CD8-positive, alpha-beta memory T cell (primary cell): Measurements from ENCODE around the gene SEPTIN10. TPM values are rescaled to one million over a fixed set of nuclear protein-coding genes. Genes with fewer than 3 reads are reported as not detected.
"Not testable (repeated sequence)": the region's sequence is repeated elsewhere in the genome, so short reads cannot be mapped to it uniquely, and the experiment has no call there.

ENCODE experiments used
- CTCF ChIA-PET: fragments of 350-600 bp; sonication (Branson Sonifier 250); formaldehyde crosslinking; loops from one replicate; lab custom pipeline; 2021; ENCODE audit warnings: antibody characterized with exemption; lab: Charles Lee
- POLR2A ChIA-PET: fragments of 350-600 bp; sonication (Branson Sonifier 250); formaldehyde crosslinking; loops from one replicate; lab custom pipeline; 2021; ENCODE audit warnings: antibody characterized with exemption; lab: Charles Lee
- DNase-seq, 5 donors: peaks; one replicate each; pipeline versions ENCODE4 v3.0.0 to v3.0.0-alpha.2; 2020 to 2022; ENCODE audit warnings: mixed read lengths in 1 of 5
- H3K27ac ChIP-seq: one replicate; pipeline ENCODE4 v1.7.0; 2013; ENCODE audit warnings: low read depth, mild to moderate bottlenecking, low read length, moderate library complexity
- H3K27me3 ChIP-seq: 2 replicates; pipeline ENCODE4 v1.7.0; 2013; ENCODE audit warnings: low read length, mild to moderate bottlenecking; ENCODE audit not compliant: insufficient read depth, poor library complexity, severe bottlenecking
- H3K36me3 ChIP-seq: 2 replicates; pipeline ENCODE4 v1.7.0; 2013; ENCODE audit warnings: mild to moderate bottlenecking, low read length, moderate library complexity; ENCODE audit not compliant: insufficient read depth
- H3K4me1 ChIP-seq: 2 replicates; pipeline ENCODE4 v1.7.0; 2013; ENCODE audit warnings: mild to moderate bottlenecking, low read length, moderate library complexity; ENCODE audit not compliant: insufficient read depth
- H3K4me3 ChIP-seq: 2 replicates; pipeline ENCODE4 v1.7.0; 2013; ENCODE audit warnings: mild to moderate bottlenecking, low read length
- H3K9me3 ChIP-seq: 2 replicates; pipeline ENCODE4 v1.7.0; 2013; ENCODE audit warnings: mild to moderate bottlenecking, low read length
- H3K27ac Mint-ChIP-seq, 8 donors: one replicate each; pipeline ENCODE4 v1.8.0; 2020 to 2021; ENCODE audit warnings: mixed read lengths in 8 of 8, mild to moderate bottlenecking in 6 of 8, inconsistent platforms in 3 of 8, moderate library complexity in 3 of 8
- H3K27me3 Mint-ChIP-seq, 2 donors: one replicate each; pipeline ENCODE4 v1.8.0; 2020 to 2021; ENCODE audit warnings: mixed read lengths in 2 of 2, mild to moderate bottlenecking in 1 of 2, moderate library complexity in 1 of 2
- H3K36me3 Mint-ChIP-seq, 3 donors: one replicate each; pipeline ENCODE4 v1.8.0; 2020 to 2021; ENCODE audit warnings: mixed read lengths in 3 of 3, inconsistent platforms in 1 of 3, mild to moderate bottlenecking in 1 of 3
- H3K4me1 Mint-ChIP-seq, 3 donors: one replicate each; pipeline ENCODE4 v1.8.0; 2020 to 2021; ENCODE audit warnings: mixed read lengths in 3 of 3, inconsistent platforms in 1 of 3, mild to moderate bottlenecking in 1 of 3
- H3K4me3 Mint-ChIP-seq, 7 donors: one replicate each; pipeline ENCODE4 v1.8.0; 2020 to 2021; ENCODE audit warnings: mixed read lengths in 7 of 7, mild to moderate bottlenecking in 6 of 7, moderate library complexity in 4 of 7, inconsistent platforms in 2 of 7
- H3K9me3 Mint-ChIP-seq, 5 donors: one replicate each; pipeline ENCODE4 v1.8.0; 2020 to 2022; ENCODE audit warnings: mixed read lengths in 5 of 5, mild to moderate bottlenecking in 3 of 5, moderate library complexity in 2 of 5, inconsistent platforms in 1 of 5
- polyA plus RNA-seq: library from polyadenylated mRNA; unstranded; fragments of 300-500 nt; fragmentation: Illumina TruSeq; gene quantifications from one replicate; pipeline ENCODE4 v1.2.3, GENCODE V29; 2021
- total RNA-seq, 2 experiments: library from RNA; stranded (reverse); gene quantifications; one replicate each; pipeline ENCODE4 v1.2.3, GENCODE V29; 2021

SEPTIN10 gene
- total and polyA plus RNA-seq, 3 experiments from 2014 or later = 0.31 to 1.2 (median 0.69) TPM

- Histone ChIP-seq H3K9me3 (no peaks in the 10 kb centered on the region), H3K27ac (no peak overlapping the region), H3K36me3 (no peaks in the 10 kb centered on the region), H3K4me1 (no peaks in the 10 kb centered on the region), H3K4me3 (no peak overlapping the region), H3K27me3 (no peaks in the 10 kb centered on the region)
- no peak overlapping the region for H3K27ac Mint-ChIP-seq
- no peaks in the 10 kb centered on the region for H3K9me3 Mint-ChIP-seq
- peaks cover 0 to 4% (median 0%) of the 10 kb centered on the region in 3 donors for H3K4me1 Mint-ChIP-seq
- no peak for DNase-seq
- ChIA-PET CTCF (no interaction called here), POLR2A (no interaction called here)
- no peaks in the 10 kb centered on the region for H3K36me3 Mint-ChIP-seq
- H3K4me3 Mint-ChIP-seq = no peak overlapping the region
- H3K27me3 Mint-ChIP-seq = peaks cover 5 to 10% of the 10 kb centered on the region in 2 donors
These were observed 17.0 kb upstream of the SEPTIN10 start for GRCh38 chr2:109630441-109631430.

- DNase-seq = no peak
- Histone ChIP-seq H3K27me3 (no peaks in the 10 kb centered on the region), H3K4me1 (no peaks in the 10 kb centered on the region), H3K9me3 (no peaks in the 10 kb centered on the region), H3K27ac (no peak overlapping the region), H3K36me3 (no peaks in the 10 kb centered on the region), H3K4me3 (no peak overlapping the region)
- CTCF ChIA-PET = no interaction called here
- H3K27me3 Mint-ChIP-seq = peaks cover 7 to 16% of the 10 kb centered on the region in 2 donors
- no peaks in the 10 kb centered on the region for H3K36me3 Mint-ChIP-seq
- H3K4me3 Mint-ChIP-seq = no peak overlapping the region
- no peak overlapping the region for H3K27ac Mint-ChIP-seq
- POLR2A ChIA-PET = no interaction called here
- H3K9me3 Mint-ChIP-seq = no peaks in the 10 kb centered on the region
- H3K4me1 Mint-ChIP-seq = peaks cover 0 to 4% (median 0%) of the 10 kb centered on the region in 3 donors
These were observed 16.1 kb upstream of the SEPTIN10 start for GRCh38 chr2:109629867-109630266.

GRCh38 chr2:109628321-109628720, 14.6 kb upstream of the SEPTIN10 start:
- CTCF ChIA-PET, POLR2A ChIA-PET, H3K36me3 Mint-ChIP-seq: not testable (repeated sequence)

GRCh38 chr2:109624339-109624738, 10.6 kb upstream of the SEPTIN10 start:
- Mint-ChIP-seq H3K27ac (no peak overlapping the region), H3K9me3 (peaks cover 0 to 2% (median 0%) of the 10 kb centered on the region in 5 donors), H3K36me3 (no peaks in the 10 kb centered on the region), H3K27me3 (peaks cover 23 to 48% of the 10 kb centered on the region in 2 donors), H3K4me3 (no peak overlapping the region), H3K4me1 (no peaks in the 10 kb centered on the region)
- H3K4me3 ChIP-seq = no peak overlapping the region
- no peak for DNase-seq
- H3K27me3 ChIP-seq = no peaks in the 10 kb centered on the region
- POLR2A ChIA-PET = no interaction called here
- H3K36me3 ChIP-seq = no peaks in the 10 kb centered on the region
- H3K9me3 ChIP-seq = no peaks in the 10 kb centered on the region
- no peaks in the 10 kb centered on the region for H3K4me1 ChIP-seq
- H3K27ac ChIP-seq = no peak overlapping the region
- CTCF ChIA-PET = no interaction called here

More at GRCh38 chr2:109628321-109628720, 14.6 kb upstream of the SEPTIN10 start:
- not testable (repeated sequence) for H3K4me3 ChIP-seq, DNase-seq, H3K27ac Mint-ChIP-seq, H3K36me3 ChIP-seq, H3K27me3 ChIP-seq, H3K27ac ChIP-seq, H3K9me3 ChIP-seq, H3K9me3 Mint-ChIP-seq, H3K4me1 Mint-ChIP-seq, H3K4me1 ChIP-seq
- Mint-ChIP-seq H3K27me3 (peaks cover 19 to 20% of the 10 kb centered on the region in 2 donors), H3K4me3 (peak overlapping the region in 1 of 7 donors; percentile 37)

GRCh38 chr2:109623923-109624322, 10.2 kb upstream of the SEPTIN10 start:
- H3K36me3 Mint-ChIP-seq = no peaks in the 10 kb centered on the region
- Histone ChIP-seq H3K4me1 (no peaks in the 10 kb centered on the region), H3K9me3 (no peaks in the 10 kb centered on the region), H3K27me3 (no peaks in the 10 kb centered on the region), H3K27ac (no peak overlapping the region), H3K36me3 (no peaks in the 10 kb centered on the region), H3K4me3 (no peak overlapping the region)
- ChIA-PET CTCF (no interaction called here), POLR2A (no interaction called here)
- no peaks in the 10 kb centered on the region for H3K4me1 Mint-ChIP-seq
- no peak for DNase-seq
- H3K27ac Mint-ChIP-seq = no peak overlapping the region
- H3K27me3 Mint-ChIP-seq = peaks cover 23 to 52% of the 10 kb centered on the region in 2 donors
- H3K4me3 Mint-ChIP-seq = no peak overlapping the region
- peaks cover 0 to 2% (median 0%) of the 10 kb centered on the region in 5 donors for H3K9me3 Mint-ChIP-seq

GRCh38 chr2:109623297-109623696, 9.5 kb upstream of the SEPTIN10 start:
- Histone ChIP-seq H3K4me3 (no peak overlapping the region), H3K27me3 (no peaks in the 10 kb centered on the region), H3K4me1 (no peaks in the 10 kb centered on the region), H3K9me3 (no peaks in the 10 kb centered on the region), H3K27ac (no peak overlapping the region), H3K36me3 (no peaks in the 10 kb centered on the region)
- no peak overlapping the region for H3K27ac Mint-ChIP-seq
- H3K4me3 Mint-ChIP-seq = no peak overlapping the region
- H3K36me3 Mint-ChIP-seq = no peaks in the 10 kb centered on the region
- CTCF ChIA-PET = no interaction called here
- no peaks in the 10 kb centered on the region for H3K4me1 Mint-ChIP-seq
- H3K9me3 Mint-ChIP-seq = peaks cover 0 to 2% (median 0%) of the 10 kb centered on the region in 5 donors
- POLR2A ChIA-PET = no interaction called here
- H3K27me3 Mint-ChIP-seq = peaks cover 23 to 55% of the 10 kb centered on the region in 2 donors
- DNase-seq = no peak

- H3K9me3 Mint-ChIP-seq = peaks cover 0 to 11% (median 7%) of the 10 kb centered on the region in 5 donors
- H3K27ac ChIP-seq = no peak overlapping the region
- H3K27ac Mint-ChIP-seq = no peak overlapping the region
- peaks cover 1 to 9% (median 8%) of the 10 kb centered on the region in 3 donors for H3K4me1 Mint-ChIP-seq
- peaks cover 28 to 75% of the 10 kb centered on the region in 2 donors for H3K27me3 Mint-ChIP-seq
- H3K4me1 ChIP-seq = no peaks in the 10 kb centered on the region
- no peaks in the 10 kb centered on the region for H3K36me3 Mint-ChIP-seq
- H3K36me3 ChIP-seq = no peaks in the 10 kb centered on the region
- no peak overlapping the region for H3K4me3 Mint-ChIP-seq
- H3K4me3 ChIP-seq = no peak overlapping the region
- POLR2A ChIA-PET = no interaction called here
- DNase-seq = no peak
- no peaks in the 10 kb centered on the region for H3K27me3 ChIP-seq
- no peaks in the 10 kb centered on the region for H3K9me3 ChIP-seq
- CTCF ChIA-PET = no interaction called here
These were observed 5.4 kb upstream of the SEPTIN10 start for GRCh38 chr2:109619032-109619615.

- ChIA-PET CTCF (no interaction called here), POLR2A (no interaction called here)
- H3K27ac Mint-ChIP-seq = no peak overlapping the region
- Histone ChIP-seq H3K27me3 (peaks cover 5% of the 10 kb centered on the region), H3K36me3 (no peaks in the 10 kb centered on the region), H3K4me3 (no peak overlapping the region), H3K27ac (no peak overlapping the region), H3K4me1 (no peaks in the 10 kb centered on the region), H3K9me3 (no peaks in the 10 kb centered on the region)
- peaks cover 9 to 20% (median 17%) of the 10 kb centered on the region in 3 donors for H3K4me1 Mint-ChIP-seq
- H3K27me3 Mint-ChIP-seq = peaks cover 44 to 77% of the 10 kb centered on the region in 2 donors
- no peak for DNase-seq
- no peaks in the 10 kb centered on the region for H3K36me3 Mint-ChIP-seq
- H3K4me3 Mint-ChIP-seq = peak overlapping the region in 5 of 7 donors; percentile 24 to 81 (median 41)
- H3K9me3 Mint-ChIP-seq = peaks cover 6 to 15% (median 14%) of the 10 kb centered on the region in 5 donors
These were observed 2.4 kb upstream of the SEPTIN10 start for GRCh38 chr2:109616184-109616583.
